HG03575 (cell line): ENCODE data around the gene MTUS2.
"Not testable (repeated sequence)": the region's sequence is repeated elsewhere in the genome, so short reads cannot be mapped to it uniquely, and the experiment has no call there.

ENCODE experiments used
- ATAC-seq: cut with Tn5 transposase; IDR thresholded peaks from one replicate; pipeline ENCODE4 v1.9.1; 2021; ENCODE audit not compliant: unreplicated experiment, insufficient number of reproducible peaks, low FRiP score; ENCODE audit errors: extremely low read depth

The MTUS2 gene

DNA sequence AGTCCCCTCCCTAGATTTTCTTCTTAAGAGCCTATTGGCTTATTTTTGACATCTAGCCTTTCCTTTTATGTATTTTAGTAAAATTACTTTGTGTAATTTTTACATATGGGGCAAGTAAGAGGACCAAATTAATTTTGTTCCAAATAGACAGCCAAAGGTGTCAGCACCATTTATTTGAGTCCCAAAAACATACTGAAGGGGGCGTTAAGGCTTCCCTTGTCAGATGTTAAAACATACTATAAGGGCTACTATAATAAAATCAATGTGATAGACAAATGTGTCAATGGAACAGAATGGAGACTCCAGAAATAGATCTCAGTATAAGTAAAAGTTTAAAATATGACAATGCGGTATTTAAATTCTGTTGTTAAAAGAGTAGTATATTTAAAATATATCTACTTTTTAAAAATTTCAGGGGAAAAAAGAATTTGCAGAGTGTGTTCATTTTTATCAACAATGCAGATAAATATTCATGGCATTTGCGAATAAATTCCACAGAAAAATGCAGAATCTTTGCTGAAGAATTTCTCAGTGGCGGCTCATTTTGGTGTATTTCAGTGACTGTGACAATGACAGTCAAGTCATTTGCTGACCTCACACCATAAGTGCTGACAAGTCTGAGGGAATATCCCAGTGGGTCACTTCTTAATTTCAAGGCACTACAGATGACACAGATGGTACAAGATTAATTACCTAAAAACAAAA is 133.7 kb downstream of the MTUS2 start:
- ATAC-seq: no peak

DNA sequence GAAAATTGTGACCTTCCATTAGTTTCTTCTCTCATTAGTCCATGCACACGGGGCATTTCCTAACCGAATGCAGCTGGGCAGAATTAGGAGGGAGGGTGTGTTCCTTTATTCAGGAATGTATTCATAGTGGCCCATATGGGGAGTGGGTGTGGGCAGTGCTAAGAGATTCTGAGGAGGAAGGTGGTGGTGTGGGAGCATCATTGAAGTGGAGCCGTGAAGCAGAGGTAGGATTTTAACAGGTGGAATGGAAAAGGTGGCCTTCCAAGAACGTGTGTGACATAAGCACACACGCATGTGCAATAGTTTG is 134.2 kb downstream of the MTUS2 start:
- no peak for ATAC-seq

DNA sequence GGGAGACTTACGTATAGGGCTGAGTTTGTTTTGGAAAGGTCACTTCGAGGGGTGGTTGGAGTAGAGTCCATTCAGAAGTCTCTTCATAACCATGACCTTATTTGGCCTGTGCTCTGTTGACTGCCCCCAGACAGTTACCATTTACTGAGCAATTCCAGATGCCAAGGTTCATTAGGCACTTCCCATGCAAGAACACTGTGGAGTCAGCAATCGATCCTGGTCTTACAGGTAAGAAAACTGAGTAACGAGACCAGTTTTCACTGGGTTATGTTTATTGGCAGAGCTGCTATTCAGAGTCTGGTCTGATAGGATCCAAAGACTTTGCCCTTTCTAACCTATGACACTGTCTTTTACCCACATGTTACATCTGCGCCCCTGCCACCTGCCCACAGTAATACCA is 134.7 kb downstream of the MTUS2 start:
- ATAC-seq: no peak

DNA sequence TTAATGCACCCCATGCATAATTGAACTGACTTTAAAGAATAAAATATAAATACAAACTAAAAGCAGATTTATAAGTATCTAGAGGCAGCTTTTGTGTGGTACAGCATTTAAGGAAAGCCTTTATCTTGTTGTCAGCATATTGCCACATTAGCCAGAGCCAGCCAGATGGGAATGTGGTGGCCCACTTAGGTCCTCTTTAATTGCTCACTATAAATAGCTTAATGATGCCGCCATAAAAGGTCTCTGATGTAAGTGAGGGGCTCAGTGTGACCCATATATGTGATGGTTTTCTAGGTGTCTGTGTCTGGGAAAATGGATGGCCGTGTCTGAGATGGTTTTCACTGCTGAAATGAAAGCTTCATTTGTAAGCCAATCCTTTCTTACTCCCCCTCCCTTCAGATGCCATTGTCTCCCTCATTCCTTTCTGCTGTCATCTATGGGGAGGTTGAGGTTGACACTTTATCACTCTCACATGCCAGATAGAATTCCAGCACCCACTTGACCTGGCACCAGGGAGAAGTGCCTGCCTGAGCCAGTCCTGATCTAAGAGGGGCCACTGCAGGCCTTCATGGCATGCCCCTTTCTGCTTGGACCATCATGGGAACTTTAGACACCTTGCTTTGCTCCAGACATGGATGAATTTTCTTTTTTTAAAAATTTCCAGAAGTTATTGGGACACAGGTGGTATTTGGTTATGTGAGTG is 135.3 kb downstream of the MTUS2 start:
- ATAC-seq: no peak

DNA sequence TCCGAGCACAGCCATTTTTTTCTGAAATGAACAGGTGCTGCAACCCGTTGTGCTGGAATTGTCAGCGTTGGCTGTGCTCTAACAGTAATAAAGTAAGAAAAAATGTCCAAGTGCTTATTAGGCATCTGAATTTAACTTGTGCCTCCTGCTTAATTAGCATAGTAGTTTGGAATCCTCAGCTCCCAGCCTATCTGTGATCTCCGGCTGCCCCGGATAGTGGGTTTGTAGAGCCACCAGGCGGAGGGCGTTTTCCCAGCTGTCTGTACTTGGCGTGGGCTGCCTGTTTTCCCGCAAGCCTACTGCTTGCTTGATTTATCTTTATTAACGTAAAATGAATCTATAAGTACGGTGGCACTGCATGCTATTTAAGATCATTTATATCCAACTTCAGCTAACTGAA is 137.9 kb downstream of the MTUS2 start:
- ATAC-seq: no peak

DNA sequence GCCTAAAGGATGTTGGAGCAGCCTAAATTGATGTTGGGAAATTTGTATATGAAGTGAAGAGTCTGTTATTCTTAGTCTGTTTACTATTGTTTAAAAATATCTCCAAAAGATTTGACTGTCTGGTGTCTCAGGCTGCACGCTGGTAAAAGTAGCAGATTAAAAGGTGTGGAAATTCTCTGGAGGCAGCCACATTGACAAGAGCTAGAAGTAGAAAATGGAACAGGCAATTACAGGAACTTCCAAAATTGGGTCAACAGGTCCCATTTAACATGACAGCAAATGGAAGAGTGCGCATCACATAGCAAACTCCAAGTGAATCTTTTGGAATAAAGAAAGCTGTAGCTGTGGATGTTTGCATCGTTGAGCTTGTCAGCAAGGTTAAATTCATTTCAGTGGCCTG is 138.3 kb downstream of the MTUS2 start:
- no peak for ATAC-seq

DNA sequence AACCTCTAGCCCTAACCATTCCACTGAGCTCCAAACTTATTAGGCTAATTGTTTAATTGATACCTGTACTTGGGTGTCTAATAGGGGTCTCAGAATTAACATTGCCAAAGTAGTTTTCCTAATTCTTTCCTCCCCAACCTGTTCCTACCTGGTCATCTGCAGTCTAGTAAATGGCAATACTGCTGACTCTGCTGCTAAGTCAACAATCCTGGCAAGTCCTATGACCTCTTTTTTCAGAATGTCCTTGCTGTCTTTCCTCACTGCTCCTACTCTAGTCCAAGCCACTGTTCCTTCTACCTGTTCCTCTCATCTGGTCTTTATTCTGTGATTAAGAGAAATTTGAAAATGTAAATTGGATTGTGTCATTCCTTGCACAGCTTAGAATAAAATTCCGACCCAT is 143.9 kb downstream of the MTUS2 start:
- ATAC-seq: no peak

DNA sequence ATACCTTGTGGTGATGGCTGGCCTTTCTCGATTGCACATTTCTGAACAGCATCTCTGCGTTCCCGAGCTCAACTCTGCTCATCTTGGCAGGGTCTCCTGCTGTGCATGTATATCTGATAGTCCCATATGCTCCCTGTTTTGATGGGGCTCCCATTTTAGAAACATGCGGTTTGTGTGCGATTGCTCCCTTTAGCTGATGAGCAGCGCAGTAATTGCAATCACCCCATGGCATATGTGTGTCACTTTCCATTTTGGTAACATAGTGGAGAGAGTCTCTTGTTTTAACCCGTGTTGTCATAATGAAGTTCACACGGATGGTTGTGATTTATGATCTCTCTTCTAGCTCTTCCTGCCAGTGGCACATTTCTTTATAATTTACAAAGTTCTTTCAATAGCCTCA is 144.7 kb downstream of the MTUS2 start:
- ATAC-seq: no peak

DNA sequence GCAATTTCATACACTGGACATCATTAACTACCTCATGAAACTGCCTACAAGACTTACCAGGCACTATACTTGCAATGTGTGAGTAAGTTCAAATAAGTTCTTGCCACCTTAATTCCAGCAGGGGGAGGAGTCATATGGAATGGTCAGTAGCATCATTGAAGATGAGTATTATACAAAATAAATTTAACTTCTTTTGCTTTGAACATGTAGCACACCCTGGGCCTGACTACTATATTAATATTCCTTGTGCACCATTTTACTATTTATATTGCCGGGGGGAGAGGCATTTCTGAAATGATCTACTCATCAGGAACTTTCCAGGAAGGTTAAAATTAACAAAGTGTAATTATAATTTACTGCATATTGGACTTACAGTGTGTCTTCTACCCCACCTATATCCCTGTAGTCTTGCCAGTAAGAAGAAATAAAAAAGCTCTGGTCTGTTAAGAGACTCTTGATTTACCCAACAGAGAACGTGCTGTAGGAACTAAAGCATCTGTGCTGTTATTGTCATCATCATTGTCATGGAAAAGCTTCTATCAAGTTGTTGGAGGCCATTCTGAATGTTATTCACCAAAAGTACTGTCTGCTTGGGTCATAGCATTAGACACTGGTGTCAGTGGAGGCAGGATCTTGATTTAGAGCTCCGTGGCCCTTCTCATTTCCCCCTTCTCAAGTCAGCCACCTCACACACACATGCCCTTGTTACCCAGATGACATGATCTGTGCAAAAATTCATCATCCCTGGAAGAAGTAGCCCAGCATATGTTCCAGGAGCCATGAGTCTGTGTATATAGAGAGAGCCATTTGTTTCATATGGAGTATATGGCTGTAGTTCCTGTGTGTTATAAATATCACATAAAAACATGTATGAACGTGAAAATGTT is 147.1 kb downstream of the MTUS2 start:
- ATAC-seq: no peak

DNA sequence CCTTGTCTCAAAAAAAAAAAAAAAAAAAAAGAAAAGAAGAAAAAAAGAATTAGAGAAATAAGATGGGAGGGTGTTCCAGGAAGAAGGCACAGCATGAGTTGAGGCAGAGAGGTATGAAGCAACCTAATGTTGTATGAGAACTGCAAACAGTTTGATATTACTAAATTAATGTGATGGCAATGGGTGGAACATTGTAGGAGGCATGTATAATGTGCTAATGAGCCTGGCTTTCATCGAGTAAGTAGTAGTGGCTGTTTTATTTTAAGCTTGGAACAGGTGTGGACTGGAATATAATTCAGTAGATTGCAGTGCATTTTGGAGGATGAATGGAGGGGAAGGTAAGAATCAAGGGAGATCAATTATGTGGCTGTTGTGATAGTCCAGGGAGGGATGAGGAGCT is 156.1 kb downstream of the MTUS2 start:
- no peak for ATAC-seq

DNA sequence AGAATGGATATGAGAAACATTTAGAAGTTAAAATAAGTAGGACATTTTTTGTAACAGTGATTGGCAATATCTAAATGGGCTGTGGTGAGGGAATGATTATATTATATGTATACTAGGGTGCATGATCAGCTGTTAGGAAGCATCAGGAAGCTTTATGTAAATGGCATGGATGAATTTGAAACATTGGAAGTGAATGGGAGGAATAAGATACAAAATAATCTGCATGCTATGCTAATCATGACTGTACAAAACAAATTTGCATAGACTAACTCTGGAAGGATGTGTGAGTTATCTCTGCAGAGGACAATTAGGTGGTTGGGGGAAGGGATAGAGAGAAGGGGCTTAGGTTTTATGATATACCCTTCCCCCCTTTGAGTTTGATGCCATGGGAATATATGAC is 156.5 kb downstream of the MTUS2 start:
- ATAC-seq: no peak

DNA sequence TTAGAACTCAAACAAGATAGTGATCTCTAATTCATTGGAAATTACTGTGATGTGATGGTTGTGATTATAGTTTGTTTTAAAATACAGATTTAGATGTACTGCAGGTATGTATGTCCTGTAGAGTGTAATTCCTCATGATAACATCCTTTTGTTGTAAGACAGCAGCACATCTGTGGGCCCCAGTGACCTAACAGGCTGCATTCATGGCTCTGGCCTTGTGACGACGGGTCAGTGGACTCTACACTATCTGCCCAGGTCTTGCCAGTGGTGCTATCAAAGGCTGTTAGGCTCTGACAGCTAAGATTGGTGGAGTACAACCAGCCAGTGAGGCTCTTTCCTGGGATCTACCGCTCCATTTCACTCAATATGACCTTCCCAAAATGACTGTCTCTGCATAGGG is 158.4 kb downstream of the MTUS2 start:
- no peak for ATAC-seq

DNA sequence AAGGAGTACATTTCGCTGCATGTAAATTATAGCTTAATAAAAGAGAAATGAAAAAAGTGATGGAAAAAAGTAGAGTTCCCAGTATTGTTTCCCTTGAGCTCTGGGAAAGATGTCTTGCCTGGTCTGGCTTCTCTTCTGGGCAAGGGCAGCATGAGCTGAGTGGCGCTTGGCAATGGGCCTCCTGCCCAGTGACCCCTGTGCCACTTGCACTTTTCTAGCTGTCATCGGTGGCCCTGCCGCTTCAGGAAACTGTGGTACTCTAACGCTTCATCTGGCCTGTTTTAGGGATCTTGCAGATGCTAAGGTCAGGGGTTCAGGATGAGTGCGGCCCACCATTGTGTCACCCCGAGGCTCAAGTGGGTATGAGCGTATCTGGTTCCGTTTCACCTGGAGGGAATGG is 161.4 kb downstream of the MTUS2 start:
- ATAC-seq: no peak

DNA sequence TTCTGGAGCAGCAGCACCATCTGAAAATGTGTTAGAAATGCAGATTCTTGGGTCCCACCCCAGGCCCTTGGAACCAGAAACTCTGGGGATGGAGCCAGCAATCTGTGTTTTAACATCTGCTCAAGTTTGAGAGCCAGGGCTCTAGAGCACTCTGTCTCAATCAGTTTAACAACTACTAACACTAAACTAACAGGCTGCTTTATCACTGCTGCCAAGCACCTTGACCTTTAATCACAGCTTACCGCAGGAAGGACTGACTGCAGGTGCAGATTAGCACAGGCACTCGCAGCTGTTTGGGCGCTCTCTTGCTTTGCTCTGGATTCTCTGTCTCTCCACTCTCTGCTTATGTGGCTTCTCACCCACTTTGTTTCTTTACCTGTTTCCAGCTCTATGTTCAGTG is 163.5 kb downstream of the MTUS2 start:
- ATAC-seq: no peak

DNA sequence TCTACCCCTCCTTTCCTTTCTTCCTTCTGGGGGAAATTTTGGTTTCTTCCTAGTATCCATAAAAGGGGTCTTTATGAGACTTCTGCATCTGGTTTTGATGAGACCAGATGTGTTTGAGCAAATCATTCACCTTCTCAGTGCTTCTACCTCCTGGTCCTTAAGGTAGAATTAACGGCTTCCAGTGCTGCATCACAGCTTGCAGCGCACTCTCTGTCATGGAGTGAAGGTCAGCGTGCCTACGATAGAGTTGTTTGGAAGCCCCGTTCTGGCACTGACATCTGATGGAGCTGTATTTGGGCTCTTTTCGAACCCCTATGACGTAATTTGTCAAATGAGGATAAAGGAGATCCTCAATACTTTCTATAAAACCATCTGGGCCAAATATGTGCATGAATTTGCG is 164.2 kb downstream of the MTUS2 start:
- ATAC-seq: no peak

DNA sequence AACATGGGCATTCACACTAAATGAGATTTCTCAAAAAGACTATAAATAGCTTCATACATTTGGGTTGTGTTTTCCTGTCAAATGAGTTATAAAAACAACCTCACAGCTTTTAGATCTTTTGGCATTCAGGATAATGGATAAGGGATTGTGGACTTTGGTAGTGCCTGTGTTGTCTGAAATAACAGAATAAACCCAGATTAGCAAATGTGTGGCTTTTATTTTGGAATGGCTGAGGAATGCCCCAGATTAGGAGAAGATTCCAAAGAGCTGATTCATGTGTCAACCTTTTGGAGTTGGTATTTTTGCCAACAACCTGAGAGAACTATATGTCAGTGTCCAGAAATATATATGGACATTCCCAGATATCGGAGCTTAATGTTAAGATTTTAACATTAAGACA is 164.7 kb downstream of the MTUS2 start:
- ATAC-seq: no peak

DNA sequence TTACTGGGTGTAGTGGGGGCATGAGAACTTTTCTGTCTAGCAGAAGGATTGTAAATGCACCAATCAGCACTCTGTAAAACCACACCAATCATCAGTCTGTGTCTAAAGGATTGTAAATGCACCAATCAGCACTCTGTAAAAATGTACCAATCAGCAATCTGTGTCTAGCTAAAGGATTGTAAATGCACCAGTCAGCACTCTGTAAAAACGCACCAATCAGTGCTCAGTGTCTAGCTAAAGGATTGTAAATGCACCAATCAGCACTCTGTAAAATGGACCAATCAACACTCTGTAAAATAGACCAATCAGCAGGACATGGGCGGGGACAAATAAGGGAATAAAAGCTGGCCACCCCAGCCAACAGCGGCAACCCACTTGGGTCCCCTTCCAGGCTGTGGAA is 170.2 kb downstream of the MTUS2 start:
- not testable (repeated sequence) for ATAC-seq

DNA sequence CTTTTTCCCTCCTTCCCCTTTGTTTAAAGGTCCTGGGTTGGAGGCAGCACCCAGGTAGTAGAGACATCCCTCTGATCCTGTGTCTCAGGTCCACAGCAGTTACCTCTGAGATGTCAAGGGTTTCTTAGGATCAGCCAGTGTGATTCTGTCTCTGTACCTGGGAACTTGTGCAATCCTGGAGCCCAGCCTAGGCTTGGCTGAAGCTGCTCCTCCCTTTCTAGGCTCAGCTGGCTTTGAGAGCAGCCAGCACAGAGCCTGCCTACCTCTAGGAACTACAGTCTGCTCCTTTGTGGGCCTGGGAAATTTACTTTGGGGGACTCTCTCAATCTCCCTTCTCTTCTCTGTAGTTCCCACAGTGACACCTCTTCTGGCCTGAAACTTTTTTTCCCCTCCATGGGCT is 171.6 kb downstream of the MTUS2 start:
- ATAC-seq: no peak

DNA sequence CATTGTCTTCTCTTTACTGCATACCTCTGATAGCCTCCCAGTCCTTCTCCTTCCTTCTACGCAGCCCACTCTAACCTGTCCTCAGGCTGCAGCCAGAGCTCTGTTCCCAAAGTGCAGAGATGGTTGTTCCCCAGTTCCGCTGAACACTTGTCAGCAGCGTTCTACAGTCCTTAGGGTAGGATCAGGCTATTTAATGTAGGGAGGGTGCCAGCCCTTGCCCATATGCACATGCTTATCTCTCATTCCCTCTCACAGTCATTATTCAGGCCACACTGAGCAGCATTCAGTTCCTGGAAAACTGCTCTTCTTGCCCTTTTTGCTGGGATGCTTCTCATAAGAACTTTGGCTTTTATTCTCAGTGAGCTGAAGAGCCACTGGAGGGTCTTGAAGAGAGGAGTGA is 180.7 kb downstream of the MTUS2 start:
- no peak for ATAC-seq
